Measurements from ENCODE around the gene LRRC8B.
"Not testable (repeated sequence)": the region's sequence is repeated elsewhere in the genome, so short reads cannot be mapped to it uniquely, and the experiment has no call there.

Gene LRRC8B

DNA sequence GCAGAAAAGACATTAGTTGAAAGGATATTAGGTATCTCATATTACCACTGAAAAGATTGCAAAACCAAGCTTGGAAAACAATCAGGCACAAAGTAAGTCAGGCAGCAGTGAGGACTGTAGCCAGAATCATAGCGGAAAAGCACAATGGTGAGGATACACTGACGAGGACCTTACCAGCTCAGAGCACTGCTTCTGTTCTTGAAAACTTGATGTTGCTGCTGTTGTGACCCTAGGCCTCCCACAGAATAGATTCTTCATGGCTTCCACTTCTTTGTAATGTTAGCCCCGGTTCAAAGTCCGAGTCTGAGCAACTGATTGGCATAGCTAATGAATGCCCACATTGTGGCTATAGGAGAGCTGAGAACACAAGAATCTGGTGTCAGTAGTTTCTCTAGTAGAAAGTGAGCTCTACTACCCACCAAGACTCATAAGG, 63.1 kb downstream of the LRRC8B start:
- no peak for DNase-seq

DNA sequence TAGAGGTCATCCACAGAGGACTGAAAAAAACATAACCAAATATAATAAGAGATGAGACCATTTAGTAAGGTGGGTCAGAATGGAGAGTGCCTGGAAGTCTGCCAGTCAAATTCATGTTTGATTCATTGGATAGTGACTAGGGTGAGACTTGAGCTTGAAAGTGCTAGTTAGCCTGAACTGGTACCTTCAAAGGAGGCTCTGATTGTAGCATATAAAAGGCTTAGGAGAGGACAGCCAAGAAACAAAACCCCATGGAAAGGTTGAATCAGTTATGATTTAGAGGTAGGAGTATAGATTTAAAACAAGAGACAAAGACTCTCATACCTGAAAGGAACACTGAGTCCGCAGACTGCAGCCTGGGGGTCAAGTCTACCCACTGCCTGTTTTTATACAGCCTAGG, 63.9 kb downstream of the LRRC8B start:
- DNase-seq: no peak

DNA sequence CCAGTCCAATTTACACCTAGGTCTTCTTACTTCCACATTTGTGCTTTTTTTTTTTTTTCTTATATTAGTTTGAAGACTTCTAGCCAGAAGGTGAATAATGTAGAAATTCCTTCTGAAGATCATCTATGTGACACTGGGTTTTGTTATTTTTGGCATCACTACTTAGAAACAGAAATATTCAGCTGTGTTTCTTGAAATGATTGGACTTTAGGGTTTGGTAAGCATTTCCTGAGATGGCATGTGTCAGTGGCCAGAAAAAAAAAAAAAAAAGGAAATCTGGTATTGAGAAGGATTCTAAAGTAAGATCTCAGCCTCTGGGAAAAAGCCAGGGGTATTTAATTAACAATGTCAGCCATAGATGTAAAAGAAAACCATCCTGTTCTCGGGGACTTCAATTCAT, 64.9 kb downstream of the LRRC8B start:
- DNase-seq: no peak

DNA sequence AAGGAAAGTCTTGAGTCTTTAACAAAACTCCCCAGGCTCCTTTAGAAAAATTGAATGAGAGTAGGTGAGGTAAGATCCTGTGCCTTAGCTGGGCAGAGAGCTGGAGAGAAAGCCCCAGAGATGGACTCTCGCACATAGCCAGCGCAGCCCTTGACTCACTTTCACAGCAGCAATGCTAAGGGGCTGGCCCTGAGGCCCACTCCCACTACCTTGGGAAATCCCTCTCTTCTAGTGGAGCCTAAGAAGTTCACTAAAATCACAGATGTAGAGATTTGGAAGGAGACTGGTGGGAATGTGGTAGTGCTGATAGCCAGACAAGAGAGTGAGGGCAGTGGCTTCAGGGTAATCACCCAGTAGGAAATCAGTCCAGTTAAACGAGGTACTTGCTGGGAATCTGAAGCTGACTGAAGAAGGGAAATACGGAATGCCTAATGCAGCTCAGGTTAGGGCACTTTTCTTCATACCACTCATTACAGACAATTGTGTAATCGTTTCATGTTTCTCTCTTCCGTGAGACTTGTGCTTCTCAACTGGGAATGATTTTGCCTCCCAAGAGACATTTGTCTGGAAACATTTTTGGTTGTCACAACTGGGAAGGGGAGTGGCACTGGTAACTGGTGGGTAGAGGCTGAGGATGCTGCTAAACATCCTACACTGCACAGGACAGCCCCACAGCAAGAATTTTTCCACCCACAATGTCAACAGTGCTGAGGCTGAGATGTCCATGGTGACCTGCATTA, 65.9 kb downstream of the LRRC8B start:
- no peak for DNase-seq

DNA sequence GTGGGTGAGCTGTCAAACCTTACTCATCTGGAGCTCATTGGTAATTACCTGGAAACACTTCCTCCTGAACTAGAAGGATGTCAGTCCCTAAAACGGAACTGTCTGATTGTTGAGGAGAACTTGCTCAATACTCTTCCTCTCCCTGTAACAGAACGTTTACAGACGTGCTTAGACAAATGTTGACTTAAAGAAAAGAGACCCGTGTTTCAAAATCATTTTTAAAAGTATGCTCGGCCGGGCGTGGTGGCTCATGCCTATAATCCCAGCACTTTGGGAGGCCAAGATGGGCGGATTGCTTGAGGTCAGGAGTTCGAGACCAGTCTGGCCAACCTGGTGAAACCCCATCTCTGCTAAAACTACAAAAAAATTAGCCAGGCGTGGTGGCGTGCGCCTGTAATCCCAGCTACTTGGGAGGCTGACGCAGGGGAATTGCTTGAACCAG, 68.3 kb downstream of the LRRC8B start:
- not testable (repeated sequence) for DNase-seq

DNA sequence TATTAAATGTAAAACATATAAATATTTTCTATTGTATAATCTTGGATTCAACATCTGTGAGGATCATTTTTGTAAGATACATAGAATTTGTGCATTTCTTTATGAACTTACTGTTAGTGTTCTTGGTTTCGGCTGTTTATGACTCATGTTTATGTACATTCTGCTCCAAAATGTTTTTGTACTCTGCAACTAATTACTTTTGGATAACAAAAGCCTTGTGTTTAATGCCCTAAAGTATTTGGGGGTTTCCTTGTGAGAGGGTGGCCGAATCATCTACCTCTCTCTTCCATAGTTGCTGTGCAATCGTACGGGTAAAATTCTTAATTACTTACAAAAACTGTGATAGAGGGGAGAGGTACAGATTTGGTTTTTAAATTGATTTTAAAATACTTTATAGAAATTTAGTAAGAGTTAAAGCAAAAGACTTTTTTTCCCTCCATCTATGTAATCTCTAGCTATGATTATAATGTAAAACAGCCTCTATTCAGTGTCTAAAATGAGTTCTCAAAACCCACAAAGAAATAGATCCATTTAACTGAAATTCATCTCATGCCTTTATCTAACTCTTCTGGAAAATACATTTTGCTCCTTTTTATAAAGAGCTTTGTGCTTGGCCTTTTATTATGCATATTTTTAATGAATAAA, 69.6 kb downstream of the LRRC8B start:
- no peak for DNase-seq

DNA sequence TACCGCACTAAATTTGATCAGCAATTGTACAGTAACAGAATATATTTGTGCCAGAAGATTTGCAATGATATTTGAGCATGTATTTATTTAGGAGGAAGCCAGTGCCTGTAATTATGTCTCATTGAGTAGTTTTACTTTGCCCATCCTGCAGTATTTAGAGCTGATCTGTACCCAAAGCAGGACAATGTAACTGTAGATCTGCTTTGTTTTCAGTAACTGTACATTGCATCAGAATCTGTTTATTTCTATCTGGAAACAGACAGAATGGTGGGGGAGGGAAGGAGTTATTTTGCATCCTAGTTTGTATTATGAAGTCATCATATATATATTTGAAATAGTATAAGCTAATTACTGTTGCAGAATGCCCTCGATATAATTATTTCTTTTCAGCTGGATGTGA, 72.1 kb downstream of the LRRC8B start:
- no peak for DNase-seq

DNA sequence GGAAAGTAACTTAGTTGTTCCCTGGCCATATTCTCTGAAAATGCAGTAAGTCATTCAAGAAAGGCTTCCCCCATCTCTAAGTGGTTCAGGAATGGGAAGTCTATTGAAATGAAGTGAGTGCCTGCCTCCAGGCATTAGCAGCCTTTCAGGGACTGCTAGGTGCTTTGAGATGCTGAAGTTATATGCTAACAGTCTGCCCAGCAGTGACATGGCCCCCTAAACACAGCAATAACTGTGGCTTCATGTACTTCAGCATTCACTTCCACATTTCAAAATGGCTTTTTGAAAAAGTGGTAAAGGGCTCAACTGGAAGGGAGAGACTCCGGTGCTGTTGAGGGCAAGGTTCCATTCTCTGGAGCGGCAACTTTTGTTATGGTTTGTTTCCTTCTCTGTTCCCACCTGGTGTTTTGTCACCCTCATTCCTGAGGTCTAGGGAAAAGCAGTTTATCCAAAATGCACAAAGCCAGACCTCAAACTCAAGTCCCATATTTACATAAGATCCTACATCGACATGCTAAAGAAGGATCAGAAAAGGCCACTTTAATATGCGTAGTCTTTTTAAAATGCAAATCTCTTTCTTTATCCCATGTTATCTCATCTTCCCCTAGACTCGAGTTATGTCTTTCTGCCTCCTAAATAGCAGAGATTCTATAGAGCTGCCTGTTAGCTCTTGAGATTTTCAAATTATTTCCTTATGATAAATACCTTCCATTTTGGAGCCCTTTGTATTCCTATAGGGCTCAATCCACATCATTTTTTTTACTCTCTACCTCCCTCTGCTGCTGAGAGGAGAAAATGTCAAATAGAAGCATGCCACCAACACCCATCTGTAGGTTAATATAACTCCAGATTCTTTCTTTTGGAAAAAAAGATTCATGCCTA, 74.1 kb downstream of the LRRC8B start:
- DNase-seq: no peak

DNA sequence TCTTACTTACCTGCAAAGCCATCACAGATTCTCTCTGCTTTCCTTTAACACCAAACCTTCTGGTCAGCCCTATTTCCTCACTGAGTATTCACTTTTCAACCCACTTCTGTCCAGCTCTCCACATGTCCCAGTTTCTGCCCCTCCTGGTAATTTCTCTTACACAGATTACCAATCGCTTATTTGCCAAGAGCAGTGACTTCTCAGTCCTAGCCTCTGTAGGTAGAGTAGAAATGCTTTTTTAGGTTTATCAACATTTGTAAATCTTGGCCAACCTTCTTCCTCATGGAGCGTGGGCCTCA, 74.7 kb downstream of the LRRC8B start:
- DNase-seq: no peak

DNA sequence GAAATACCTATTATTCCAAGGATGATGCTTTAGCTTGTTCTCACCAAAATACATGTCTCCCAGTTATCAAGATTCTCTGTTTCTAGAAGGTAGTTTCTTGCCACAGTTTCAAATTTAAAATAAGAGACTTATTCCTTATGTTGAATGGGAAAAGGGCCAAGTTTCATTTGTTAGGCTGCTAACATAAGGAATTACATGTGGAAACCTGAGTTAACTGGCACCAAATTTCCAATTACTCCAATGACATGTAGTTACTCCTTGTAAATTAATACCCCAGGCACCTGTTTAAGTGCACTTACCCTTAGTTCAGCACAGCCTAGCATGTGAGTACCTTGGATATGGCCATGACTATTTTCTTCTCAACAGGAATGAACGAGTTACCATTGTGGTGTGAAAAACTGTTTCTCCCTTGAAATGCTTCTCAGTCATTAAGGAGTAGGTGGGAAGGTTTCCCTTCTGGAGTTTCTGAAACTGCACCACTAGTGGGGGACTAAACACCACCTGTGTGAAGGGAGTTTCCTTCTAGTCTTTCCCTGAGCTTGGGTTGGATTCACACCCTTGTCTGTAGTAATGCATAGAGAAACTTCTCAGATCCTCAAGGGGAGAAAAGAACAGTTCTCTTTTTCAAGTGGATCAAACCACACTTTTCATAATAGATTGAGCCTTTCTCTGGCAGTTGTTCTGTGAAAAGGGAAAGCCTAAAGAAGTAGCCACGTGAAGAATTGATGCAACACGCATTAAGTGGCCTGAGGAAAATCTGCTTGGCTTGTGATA, 76.0 kb downstream of the LRRC8B start:
- no peak for DNase-seq

DNA sequence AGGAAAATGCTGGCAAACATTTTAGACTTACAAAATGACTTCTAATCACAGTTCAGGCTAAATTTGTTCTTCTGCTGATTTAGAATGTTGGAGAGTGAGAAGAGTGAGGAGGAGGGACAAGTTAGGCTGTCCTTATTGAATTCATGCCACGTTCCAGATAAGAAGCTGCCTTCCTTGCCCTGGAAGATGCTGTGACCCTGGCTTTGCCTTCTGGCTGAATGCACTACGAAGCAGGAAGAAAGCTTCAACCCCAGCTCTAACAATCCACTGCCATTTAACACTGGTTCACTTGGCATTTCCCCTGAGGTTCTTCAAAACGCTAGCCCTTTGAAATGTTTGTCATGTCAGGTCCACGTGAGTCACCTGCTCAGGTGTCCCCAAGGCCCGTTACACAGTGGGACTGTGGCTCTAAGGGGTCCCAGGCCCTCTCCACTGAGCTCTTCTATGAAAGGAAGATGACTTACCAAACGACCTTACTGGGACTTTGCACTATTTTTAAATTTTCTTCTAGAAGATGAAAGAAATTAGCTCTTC, 78.3 kb downstream of the LRRC8B start:
- DNase-seq: no peak

DNA sequence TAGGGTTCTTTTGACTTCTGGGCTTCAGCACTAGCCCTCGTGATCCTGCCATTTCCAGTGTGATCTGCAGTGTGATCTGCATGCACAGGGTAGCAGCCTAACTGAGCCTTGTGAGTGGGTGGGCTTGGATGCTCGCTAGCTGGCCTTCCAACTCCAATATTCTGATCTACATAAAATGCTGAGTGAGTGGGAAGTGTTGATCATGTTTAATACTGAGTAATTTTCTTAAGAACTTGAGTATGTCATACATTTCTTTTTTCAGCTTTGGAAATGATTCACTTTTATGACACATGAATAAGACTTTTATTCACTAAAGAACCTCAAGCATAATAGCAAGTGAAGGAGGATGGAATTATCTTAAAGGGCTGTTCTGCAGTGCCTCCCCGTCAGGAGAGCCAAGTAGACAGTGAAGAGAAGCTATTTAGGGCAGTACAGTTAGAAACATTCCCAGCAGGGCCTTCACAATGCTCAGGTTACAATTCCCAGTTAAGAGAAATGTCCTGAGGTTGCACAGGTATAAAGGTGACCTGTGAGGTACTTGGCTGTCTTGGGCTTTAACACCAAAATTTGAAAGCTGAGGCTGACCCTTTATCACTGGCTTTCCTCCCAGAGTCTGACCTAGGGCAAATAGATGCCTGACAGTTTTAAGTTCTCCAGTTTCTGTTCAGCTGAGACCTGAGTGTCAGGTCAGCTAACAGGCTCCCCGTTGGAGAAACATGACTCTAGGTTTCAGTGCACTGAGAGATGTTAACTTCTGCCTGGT, 79.2 kb downstream of the LRRC8B start:
- peak; percentile 82 for DNase-seq

DNA sequence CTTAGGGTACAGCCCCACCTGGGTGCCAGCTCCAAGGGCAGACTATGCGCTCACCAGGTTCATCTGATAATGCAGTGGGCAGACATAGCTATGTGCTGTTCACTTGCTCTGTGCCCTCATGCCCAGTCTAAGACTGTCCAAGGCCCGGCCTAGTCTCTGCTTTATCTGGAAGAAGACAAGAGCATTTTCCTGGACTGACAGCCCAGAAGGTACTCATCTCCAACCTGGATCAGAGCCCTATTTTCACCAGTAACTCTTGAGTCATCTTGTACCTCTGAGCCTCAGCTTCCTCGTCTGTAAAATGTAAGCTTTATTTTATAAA, 79.7 kb downstream of the LRRC8B start:
- DNase-seq: peak; percentile 71

DNA sequence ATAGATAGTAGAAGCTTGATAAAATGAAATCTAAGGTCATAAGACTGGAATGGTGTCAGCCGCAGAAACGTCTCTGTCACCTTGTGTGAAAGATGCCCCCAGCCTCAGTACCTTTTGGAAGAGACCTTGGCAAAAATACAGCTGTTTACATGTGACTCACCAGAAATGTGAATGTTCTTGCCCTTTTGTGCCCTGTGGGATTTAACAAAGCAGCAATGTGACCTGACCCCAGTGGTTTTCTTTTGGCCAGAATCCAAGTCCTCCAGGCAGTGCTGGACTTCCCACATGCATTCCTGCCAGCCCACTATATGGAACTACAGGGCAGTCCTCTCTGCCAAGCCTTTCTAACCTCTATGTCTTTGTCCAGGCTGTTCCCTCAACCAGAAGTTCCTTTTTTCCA, 81.1 kb downstream of the LRRC8B start:
- no peak for DNase-seq

DNA sequence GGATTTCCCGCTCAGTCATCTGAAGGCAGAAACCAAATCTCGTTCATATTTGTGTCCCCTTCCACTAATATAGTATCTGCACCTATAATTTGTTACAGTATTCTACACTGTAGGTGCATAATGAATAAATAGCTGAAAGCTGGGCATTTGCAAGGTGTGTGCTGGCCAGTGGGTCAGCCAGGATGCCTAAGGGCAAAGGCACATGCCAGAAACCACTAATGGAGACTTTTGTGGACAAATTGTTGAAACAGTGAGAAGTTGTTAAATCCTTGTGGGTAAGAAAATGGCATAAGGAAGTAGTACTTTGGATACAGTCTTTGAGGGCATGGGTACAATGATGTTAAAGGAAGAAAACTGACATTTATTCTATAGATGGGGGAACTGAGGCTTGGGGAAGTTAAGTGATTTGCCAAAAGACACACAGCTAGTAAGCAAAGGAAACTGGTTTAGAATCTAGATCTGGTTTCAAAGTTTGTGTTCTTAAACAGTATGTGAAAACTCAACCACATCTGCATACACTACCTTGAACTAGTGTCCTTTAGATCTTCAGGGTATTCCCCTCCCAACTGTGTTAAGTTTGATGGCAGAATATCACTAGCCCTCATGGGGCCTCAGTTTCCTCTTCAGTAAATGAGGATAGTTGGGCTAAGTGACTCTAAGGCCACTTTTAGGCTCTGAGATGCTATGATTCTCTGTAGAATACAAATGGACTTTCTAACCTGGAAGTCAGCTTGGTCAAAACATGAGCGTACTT, 81.8 kb downstream of the LRRC8B start:
- no peak for DNase-seq

DNA sequence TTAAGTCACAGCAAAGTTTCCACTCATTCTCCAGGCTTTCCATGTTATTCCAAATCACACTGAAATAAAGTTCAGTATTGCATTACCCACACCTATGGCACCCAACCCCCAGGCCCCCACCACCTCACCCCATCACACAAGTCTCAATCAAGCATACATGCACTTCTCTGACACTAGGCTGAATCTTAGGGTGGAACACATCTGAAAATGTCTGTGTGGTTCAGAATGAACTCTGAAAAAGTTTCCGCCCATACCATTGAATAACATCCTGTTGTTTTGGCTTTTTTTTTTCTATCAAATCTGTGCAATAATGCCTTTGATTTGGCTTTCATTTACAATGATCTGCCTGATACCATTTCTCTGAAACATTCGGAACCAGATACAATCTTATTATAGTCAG, 82.5 kb downstream of the LRRC8B start:
- no peak for DNase-seq

DNA sequence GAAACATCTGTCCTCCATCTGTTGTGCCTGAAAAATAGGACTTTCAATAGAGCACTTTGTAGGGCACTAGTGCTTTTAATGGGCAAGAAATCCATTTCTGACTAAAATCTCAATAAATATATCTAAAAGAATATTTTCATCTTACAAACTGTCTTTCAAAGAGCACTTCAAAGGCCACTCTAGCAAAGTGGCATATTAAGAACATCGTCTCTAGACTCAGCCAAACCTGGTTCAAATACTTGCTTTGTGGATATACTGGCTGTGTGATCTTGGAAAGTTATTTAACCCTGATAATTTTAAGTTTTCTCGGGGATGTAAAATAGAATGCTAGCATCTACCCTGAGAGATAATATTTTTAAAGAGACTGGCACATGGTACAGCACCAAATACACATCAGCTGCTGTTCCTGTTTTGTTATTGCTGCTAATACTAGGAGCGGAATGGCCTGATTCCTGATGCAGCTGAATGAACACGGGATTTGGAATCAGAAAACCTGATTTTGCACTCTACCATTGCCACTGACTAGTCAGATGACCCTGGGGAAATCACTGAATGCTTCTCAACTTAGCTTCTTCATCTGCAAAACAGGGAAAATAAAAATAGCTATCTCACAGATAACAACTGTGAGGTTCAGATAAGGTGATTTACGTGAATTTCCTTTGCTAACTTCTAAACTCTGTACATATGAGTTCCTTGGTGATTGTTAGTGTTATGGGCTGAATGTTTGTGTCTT, 83.1 kb downstream of the LRRC8B start:
- no peak for DNase-seq

DNA sequence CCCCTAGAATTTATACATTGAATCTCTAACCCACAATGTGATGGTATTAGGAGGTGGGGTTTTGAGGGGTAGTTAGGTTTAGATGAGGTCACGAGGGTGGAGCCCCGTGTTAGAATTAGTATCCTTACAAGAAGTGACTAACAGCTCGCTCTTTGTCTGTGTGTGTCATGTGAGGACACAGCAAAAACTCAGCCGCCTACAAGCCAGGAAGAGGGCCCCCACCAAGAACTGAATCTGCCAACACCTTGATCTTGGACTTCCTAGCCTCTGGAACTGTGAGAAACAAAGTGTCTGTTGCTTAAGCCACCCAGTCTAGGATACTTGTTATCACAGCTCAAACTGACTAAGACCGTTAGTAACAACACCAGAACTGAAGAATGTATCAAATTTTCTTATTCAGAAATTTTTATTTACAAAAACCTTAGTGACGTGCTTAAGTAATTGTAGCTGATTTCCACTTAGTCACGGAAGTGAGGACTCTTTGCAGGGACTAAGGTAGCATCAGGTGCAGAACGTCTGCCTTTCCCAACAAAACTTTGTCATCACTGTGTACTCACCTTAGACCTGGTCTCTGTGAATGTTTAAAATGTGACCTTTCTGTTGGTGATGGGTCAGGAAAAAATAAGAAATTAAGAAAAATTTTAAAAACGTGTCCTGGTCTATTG, 83.8 kb downstream of the LRRC8B start:
- DNase-seq: peak; percentile 74

DNA sequence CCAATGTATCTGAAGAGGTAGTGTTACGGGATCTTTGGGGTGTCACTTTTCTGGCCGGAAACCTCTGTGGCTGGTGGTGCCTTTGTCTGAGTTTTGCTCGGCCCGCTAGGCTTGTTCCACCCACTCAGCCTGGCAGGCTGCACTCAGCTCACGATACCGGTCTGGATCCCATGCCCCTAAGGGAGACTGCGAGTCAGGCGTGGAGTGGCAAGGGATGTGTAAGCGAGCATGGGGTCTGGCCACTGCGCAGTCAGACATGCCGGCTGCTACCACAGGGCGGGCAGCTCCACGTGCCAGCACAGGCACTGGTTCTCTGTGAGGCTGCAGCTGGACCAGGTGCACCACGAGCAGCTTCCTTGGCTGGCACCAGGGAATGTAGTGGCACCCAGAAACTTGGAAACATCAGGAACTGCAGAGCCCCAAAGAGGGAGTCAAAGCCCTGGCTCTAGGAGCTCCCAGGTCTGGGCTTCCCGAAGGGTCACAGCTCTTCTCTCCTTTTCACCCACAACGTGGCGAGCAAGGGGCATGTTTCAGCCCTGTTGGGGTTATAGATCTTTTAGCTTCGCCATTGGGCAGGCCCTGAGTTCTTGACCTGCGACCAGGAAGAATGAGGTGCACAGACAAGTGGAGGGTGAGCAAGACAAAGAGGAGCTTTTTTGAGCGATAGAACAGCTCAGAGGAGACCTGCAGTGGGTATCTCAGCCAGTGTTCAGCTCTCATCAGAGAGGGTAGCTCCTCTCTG, 84.5 kb downstream of the LRRC8B start:
- peak; percentile 86 for DNase-seq
